ENCODE results near the gene IREB2. TPM values are rescaled to one million over a fixed set of nuclear protein-coding genes. Genes with fewer than 3 reads are reported as not detected.
"Not testable (repeated sequence)": the region's sequence is repeated elsewhere in the genome, so short reads cannot be mapped to it uniquely, and the experiment has no call there.

IREB2 gene
- total RNA-seq, 4 donors from 2014 or later: 20.1 to 71.7 (median 40.7) TPM

DNA sequence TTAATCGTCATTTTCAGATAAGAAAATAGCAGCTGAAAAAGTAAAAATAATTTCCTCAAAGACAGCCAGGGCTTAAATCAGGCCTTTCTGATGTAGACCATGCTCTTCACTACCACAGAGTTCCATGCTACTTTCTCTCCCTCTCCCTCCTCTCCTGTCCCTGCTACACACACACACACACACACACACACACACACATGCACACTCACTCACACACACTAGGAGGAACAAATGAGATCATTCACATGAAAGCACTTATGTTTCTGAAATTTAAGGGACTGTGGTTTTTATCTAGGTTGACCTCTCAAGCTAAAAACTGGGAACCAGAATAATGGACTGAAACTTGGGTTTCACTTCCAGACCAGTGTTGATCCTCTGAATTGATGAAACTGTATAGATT is 98.1 kb downstream of the IREB2 start:
- intact Hi-C loops (cut with DNase I; ENCODE audit: low total_unique reads): no loop called here
- no peak overlapping the region for H3K27ac ChIP-seq
- no peaks in the 10 kb centered on the region for H3K27me3 ChIP-seq
- DNase-seq: no peak
- H3K36me3 ChIP-seq: no peaks in the 10 kb centered on the region
- TF ChIP-seq POLR2AphosphoS5 (IDR thresholded peaks at IDR 0.05) (no peak), POLR2A (IDR thresholded peaks at IDR 0.05) (no peak), EP300 (IDR thresholded peaks at IDR 0.05; ENCODE audit: low read depth) (no peak)
- TF ChIP-seq, protein P1, sequence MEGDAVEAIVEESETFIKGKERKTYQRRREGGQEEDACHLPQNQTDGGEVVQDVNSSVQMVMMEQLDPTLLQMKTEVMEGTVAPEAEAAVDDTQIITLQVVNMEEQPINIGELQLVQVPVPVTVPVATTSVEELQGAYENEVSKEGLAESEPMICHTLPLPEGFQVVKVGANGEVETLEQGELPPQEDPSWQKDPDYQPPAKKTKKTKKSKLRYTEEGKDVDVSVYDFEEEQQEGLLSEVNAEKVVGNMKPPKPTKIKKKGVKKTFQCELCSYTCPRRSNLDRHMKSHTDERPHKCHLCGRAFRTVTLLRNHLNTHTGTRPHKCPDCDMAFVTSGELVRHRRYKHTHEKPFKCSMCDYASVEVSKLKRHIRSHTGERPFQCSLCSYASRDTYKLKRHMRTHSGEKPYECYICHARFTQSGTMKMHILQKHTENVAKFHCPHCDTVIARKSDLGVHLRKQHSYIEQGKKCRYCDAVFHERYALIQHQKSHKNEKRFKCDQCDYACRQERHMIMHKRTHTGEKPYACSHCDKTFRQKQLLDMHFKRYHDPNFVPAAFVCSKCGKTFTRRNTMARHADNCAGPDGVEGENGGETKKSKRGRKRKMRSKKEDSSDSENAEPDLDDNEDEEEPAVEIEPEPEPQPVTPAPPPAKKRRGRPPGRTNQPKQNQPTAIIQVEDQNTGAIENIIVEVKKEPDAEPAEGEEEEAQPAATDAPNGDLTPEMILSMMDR (IDR thresholded peaks at IDR 0.05): no peak
- 96 to 100% methylated on average over 1 of the region's 1 CpG for WGBS, 2 donors (ENCODE audit: low coverage in 1 of 2)
- no peak overlapping the region for H3K4me3 ChIP-seq
- in situ Hi-C loops (cut with MboI; ENCODE audit: low pct_ligation_motif_present in 1 of 4, low pct_unique_long_range_greater_than_20kb in 1 of 4, low sequenced_read_pairs in 3 of 4): no loop called here
- H3K9me3 ChIP-seq: no peaks in the 10 kb centered on the region
- peaks cover under 1 to 5% (median 2%) of the 10 kb centered on the region in 4 donors for H3K4me1 ChIP-seq

DNA sequence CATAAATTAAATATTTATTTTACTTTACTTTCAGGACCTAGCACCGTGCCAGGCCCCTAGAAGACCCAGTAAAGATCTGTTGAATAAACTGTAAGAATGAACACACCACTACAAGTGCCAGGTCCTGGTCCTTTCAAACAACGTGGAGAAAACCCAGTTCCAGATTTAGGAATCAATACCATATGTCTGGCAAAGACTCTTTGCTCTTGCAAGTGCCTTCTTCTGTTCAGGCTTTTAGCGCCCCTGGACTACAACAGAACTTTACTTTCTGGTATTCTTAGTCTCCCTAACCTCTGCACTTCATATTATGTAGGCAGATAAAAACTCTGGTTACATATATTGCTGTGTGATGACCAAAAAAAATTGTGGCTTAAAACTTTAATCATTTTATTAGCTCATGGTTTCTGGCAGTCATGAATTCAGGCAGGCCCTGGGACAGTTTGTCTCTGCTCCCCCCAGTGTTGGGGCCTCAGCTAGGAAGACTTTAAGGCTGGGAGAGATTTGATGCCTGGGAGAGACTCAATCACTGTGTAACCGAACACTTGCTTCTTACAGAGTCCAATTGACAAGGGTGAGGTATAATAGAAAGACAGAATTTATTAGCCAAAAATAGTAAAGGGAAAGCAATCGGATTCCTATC is 99.4 kb downstream of the IREB2 start:
- no peaks in the 10 kb centered on the region for H3K9me3 ChIP-seq
- DNase-seq: no peak
- in situ Hi-C loops (cut with MboI; ENCODE audit: low pct_ligation_motif_present in 1 of 4, low pct_unique_long_range_greater_than_20kb in 1 of 4, low sequenced_read_pairs in 3 of 4): no loop called here
- intact Hi-C loops (cut with DNase I; ENCODE audit: low total_unique reads): no loop called here
- H3K4me1 ChIP-seq: peaks cover 9 to 17% (median 14%) of the 10 kb centered on the region in 4 donors
- peaks cover 0 to 3% (median 0%) of the 10 kb centered on the region in 4 donors for H3K36me3 ChIP-seq
- no peak overlapping the region for H3K4me3 ChIP-seq
- H3K27ac ChIP-seq: no peak overlapping the region
- TF ChIP-seq POLR2A (IDR thresholded peaks at IDR 0.05): no peak
- no peak for TF ChIP-seq EP300 (IDR thresholded peaks at IDR 0.05; ENCODE audit: low read depth)
- TF ChIP-seq, protein P1 (IDR thresholded peaks at IDR 0.05): no peak
- no peak for TF ChIP-seq POLR2AphosphoS5 (IDR thresholded peaks at IDR 0.05)
- H3K27me3 ChIP-seq: no peaks in the 10 kb centered on the region
- WGBS, 2 donors (ENCODE audit: low coverage in 1 of 2): 87 to 92% methylated on average over 5 of the region's 5 CpGs

DNA sequence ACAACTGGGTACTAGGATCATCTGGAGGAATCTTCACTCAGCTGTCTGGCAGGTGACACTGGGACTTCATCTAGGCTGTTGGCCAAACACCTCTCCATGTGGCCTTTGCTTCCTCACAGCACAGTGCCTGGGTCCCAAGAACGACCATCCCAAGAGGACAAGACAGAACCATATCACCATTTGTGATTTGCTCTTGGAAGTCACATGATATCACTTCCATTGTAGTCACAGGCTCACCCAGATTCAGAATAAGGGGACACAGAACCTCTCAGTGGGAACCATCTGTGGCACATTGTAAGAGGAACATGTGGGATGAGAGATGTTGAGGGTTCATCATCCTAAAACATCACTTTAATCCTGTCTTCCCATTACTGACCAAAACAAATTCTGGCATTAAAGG is 100.3 kb downstream of the IREB2 start:
- Histone ChIP-seq H3K27me3 (no peaks in the 10 kb centered on the region), H3K27ac (no peak overlapping the region), H3K4me3 (no peak overlapping the region), H3K9me3 (no peaks in the 10 kb centered on the region), H3K36me3 (peaks cover 0 to 8% (median 0%) of the 10 kb centered on the region in 4 donors), H3K4me1 (peaks cover 9 to 23% (median 14%) of the 10 kb centered on the region in 4 donors)
- 83% methylated on average over 1 of the region's 1 CpG; no CpG with 5 or more reads in 1 of the 2 donors for WGBS, 2 donors (ENCODE audit: low coverage in 1 of 2)
- in situ Hi-C loops (cut with MboI; ENCODE audit: low pct_ligation_motif_present in 1 of 4, low pct_unique_long_range_greater_than_20kb in 1 of 4, low sequenced_read_pairs in 3 of 4): no loop called here
- TF ChIP-seq POLR2AphosphoS5 (IDR thresholded peaks at IDR 0.05): no peak
- TF ChIP-seq POLR2A (IDR thresholded peaks at IDR 0.05): no peak
- TF ChIP-seq, protein P1 (IDR thresholded peaks at IDR 0.05): no peak
- no peak for TF ChIP-seq EP300 (IDR thresholded peaks at IDR 0.05; ENCODE audit: low read depth)
- intact Hi-C loops (cut with DNase I; ENCODE audit: low total_unique reads): no loop called here
- no peak for DNase-seq

DNA sequence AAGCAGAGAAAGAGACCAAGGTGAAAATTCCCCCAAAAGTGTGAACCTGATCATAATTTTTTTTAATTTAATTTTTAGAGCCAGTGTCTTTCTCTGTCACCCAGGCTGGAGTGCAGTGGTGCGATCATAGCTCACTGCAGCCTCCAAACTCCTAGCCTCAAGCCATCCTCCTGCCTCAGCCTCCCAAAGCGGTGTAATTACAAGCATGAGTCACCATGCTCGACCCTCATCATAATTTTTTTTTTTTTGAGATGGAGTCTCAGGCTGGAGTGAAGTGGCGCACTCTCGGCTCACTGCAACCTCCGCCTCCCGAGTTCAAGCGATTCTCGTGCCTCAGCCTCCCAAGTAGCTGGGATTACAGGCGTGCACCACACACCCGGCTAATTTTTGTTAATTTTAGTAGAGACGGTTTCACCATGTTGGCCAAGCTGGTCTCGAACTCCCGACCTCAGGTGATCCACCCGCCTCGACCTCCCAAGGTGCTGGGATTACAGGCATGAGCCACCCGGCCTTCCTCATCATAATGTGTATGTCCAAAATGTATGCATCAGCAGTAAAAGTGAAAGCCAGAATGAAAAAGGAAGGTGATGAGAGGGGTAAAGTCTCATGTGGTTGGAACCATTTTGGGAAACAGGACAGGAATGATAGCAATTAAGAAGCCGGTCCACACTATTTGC is 101.6 kb downstream of the IREB2 start:
- DNase-seq; H3K36me3 ChIP-seq; H3K27me3 ChIP-seq; in situ Hi-C loops (cut with MboI; ENCODE audit: low pct_ligation_motif_present in 1 of 4, low pct_unique_long_range_greater_than_20kb in 1 of 4, low sequenced_read_pairs in 3 of 4); intact Hi-C loops (cut with DNase I; ENCODE audit: low total_unique reads); H3K9me3 ChIP-seq: not testable (repeated sequence)
- Histone ChIP-seq H3K27ac (peak overlapping the region; percentile 94 to 96 (median 95)), H3K4me1 (peaks cover 9 to 23% (median 14%) of the 10 kb centered on the region in 4 donors), H3K4me3 (peak overlapping the region; percentile 76 to 82 (median 78))
- WGBS, 2 donors (ENCODE audit: low coverage in 1 of 2): 74 to 91% methylated on average over 9 to 18 of the region's 18 CpGs
